Colonic mucosa (tissue), 4 donors: ENCODE data around the gene ZBTB22. TPM values are rescaled to one million over a fixed set of nuclear protein-coding genes. Genes with fewer than 3 reads are reported as not detected.

Experiments
- DNase-seq: peaks from one replicate; pipeline ENCODE4 v3.0.0-alpha.2; 2020
- H3K27ac ChIP-seq: fragments of 200-600 bp; one replicate; pipeline ENCODE4 v1.8.0; 2021
- H3K27me3 ChIP-seq: fragments of 200-600 bp; one replicate; pipeline ENCODE4 v1.8.0; 2021
- H3K36me3 ChIP-seq: fragments of 200-600 bp; one replicate; pipeline ENCODE4 v1.8.0; 2021
- H3K4me1 ChIP-seq: fragments of 200-600 bp; one replicate; pipeline ENCODE4 v1.8.0; 2021; ENCODE audit warnings: mild to moderate bottlenecking
- H3K4me3 ChIP-seq: fragments of 200-600 bp; one replicate; pipeline ENCODE4 v1.8.0; 2021
- H3K9ac ChIP-seq, 2 donors: one replicate each; pipeline ENCODE4 v1.7.0; 2013; ENCODE audit warnings: control low read depth in 2 of 2, low read depth in 2 of 2, low read length in 2 of 2
- H3K9me3 ChIP-seq: fragments of 200-600 bp; one replicate; pipeline ENCODE4 v1.8.0; 2021
- CTCF ChIP-seq: fragments of 200-600 bp; IDR thresholded peaks from one replicate; pipeline ENCODE4 v1.8.0; 2022; ENCODE audit warnings: antibody characterized with exemption, mild to moderate bottlenecking
- intact Hi-C: fragments of 100-400 bp; cut with DNase I; formaldehyde crosslinking; loops from one replicate; pipeline ENCODE4 v1.14.1; 2022
- total RNA-seq, 2 donors: library from RNA; stranded (reverse); fragmentation: NEBNext Ultra II Directional in 1 of 2; extraction: Animal tissue kit (Norgen Biotek cat#: 25700) in 1 of 2; gene quantifications; one replicate each; pipeline ENCODE4 v1.2.1, GENCODE V29; 2021
- donor health status: healthy.
- donor health status: DM: no; HTN: no; CAD: no.
- donor health status: DM: no; HTN: no; CAD: no.

ZBTB22 gene
- total RNA-seq, 2 donors from 2014 or later = 12.4 to 16.9 TPM

GRCh38 chr6:33314943-33315792 lies 2.4 kb downstream of the ZBTB22 start:
- peak; percentile 86 for DNase-seq
- H3K27me3 ChIP-seq = no peaks in the 10 kb centered on the region
- no peak for TF ChIP-seq CTCF
- H3K27ac ChIP-seq = peak overlapping the region; percentile 100
- H3K4me1 ChIP-seq = peaks cover 23% of the 10 kb centered on the region
- peak overlapping the region; percentile 79 for H3K4me3 ChIP-seq
- no peaks in the 10 kb centered on the region for H3K9me3 ChIP-seq
- intact Hi-C loops = loop anchor here (10.0 kb wide), 1 partner anchor 100 kb away; the partner anchor contains the start of genes CUTA and PHF1
- peak overlapping the region in 1 of 2 donors; percentile 99 for H3K9ac ChIP-seq
- H3K36me3 ChIP-seq = peaks cover 4% of the 10 kb centered on the region

GRCh38 chr6:33314515-33314942 lies 3.0 kb downstream of the ZBTB22 start:
- H3K27me3 ChIP-seq = no peaks in the 10 kb centered on the region
- peak overlapping the region; percentile 100 for H3K27ac ChIP-seq
- H3K9ac ChIP-seq = peak overlapping the region; percentile 89 to 99
- no peaks in the 10 kb centered on the region for H3K9me3 ChIP-seq
- H3K36me3 ChIP-seq = no peaks in the 10 kb centered on the region
- H3K4me3 ChIP-seq = peak overlapping the region; percentile 79
- DNase-seq = peak; percentile 81
- intact Hi-C loops = loop anchor here (10.0 kb wide), 1 partner anchor 100 kb away; the partner anchor contains the start of genes CUTA and PHF1
- no peak for TF ChIP-seq CTCF
- peaks cover 23% of the 10 kb centered on the region for H3K4me1 ChIP-seq

GRCh38 chr6:33313709-33314514 lies 3.6 kb downstream of the ZBTB22 start, which contains the start of gene TAPBP:
TSS of gene TAPBP (minus strand) at chr6:33314078. CDS start at chr6:33314041, 37 bp downstream.
- Histone ChIP-seq H3K9ac (peak within 1 kb of the TSS; percentile 89 to 99), H3K36me3 (no peaks in the 10 kb centered on the region), H3K27ac (peak within 1 kb of the TSS; percentile 100), H3K9me3 (no peaks in the 10 kb centered on the region), H3K4me1 (peaks cover 21% of the 10 kb centered on the region), H3K27me3 (no peaks in the 10 kb centered on the region), H3K4me3 (peak within 1 kb of the TSS; percentile 79)
- intact Hi-C loops = loop anchor here (10.0 kb wide), 1 partner anchor 101 kb away; the partner anchor contains the start of genes CUTA and PHF1
- DNase-seq = peak; percentile 76
- no peak for TF ChIP-seq CTCF

GRCh38 chr6:33313105-33313708 lies 4.3 kb downstream of the ZBTB22 start:
- peaks cover 16% of the 10 kb centered on the region for H3K4me1 ChIP-seq

More at GRCh38 chr6:33313105-33313708, 4.3 kb downstream of the ZBTB22 start:
- intact Hi-C loops = loop anchor here (10.0 kb wide), 1 partner anchor 102 kb away; the partner anchor contains the start of genes CUTA and PHF1
- peak overlapping the region; percentile 89 to 99 for H3K9ac ChIP-seq
- no peaks in the 10 kb centered on the region for H3K36me3 ChIP-seq
- H3K9me3 ChIP-seq = no peaks in the 10 kb centered on the region
- H3K27ac ChIP-seq = peak overlapping the region; percentile 100
- peak overlapping the region; percentile 79 for H3K4me3 ChIP-seq
- no peak for TF ChIP-seq CTCF
- DNase-seq = no peak
- no peaks in the 10 kb centered on the region for H3K27me3 ChIP-seq
